GM12874 (cell line): ENCODE data around the gene ZBTB11.

Source experiments
- CTCF ChIP-seq: IDR thresholded peaks from 2 replicates; pipeline ENCODE4 v1.5.1; 2011; ENCODE audit warnings: low read depth, mild to moderate bottlenecking, control low read depth, low read length, moderate library complexity; ENCODE audit not compliant: insufficient read depth

Gene ZBTB11

GRCh38 chr3:101643861-101644613 is 32.9 kb downstream of the ZBTB11 start:
- no peak for TF ChIP-seq CTCF

- no peak for TF ChIP-seq CTCF
These were observed 33.7 kb downstream of the ZBTB11 start for GRCh38 chr3:101643009-101643844.

- TF ChIP-seq CTCF, result no peak
These were observed 34.5 kb downstream of the ZBTB11 start for GRCh38 chr3:101642441-101642840.

GRCh38 chr3:101640256-101640655 is 36.7 kb downstream of the ZBTB11 start:
- no peak for TF ChIP-seq CTCF

GRCh38 chr3:101639280-101639963 is 37.5 kb downstream of the ZBTB11 start:
- TF ChIP-seq CTCF, result no peak

GRCh38 chr3:101638261-101638745 is 38.6 kb downstream of the ZBTB11 start:
- no peak for TF ChIP-seq CTCF

- no peak for TF ChIP-seq CTCF
These were observed 39.5 kb downstream of the ZBTB11 start for GRCh38 chr3:101637451-101637850.
